Right ventricle myocardium superior (tissue), 1 donor: ENCODE data around the gene PTPRN2. TPM values are rescaled to one million over a fixed set of nuclear protein-coding genes. Genes with fewer than 3 reads are reported as not detected.

Experiments used
- ATAC-seq: fragments of 200-7000 bp; cut with Tn5 transposase; one replicate; pipeline ENCODE4 v1.9.1; 2020; ENCODE audit warnings: mild to moderate bottlenecking; ENCODE audit not compliant: poor library complexity
- DNase-seq: peaks from one replicate; pipeline ENCODE4 v3.0.0-alpha.2; 2020
- intact Hi-C: fragments of 100-400 bp; cut with DNase I; formaldehyde crosslinking; loops from one replicate; pipeline ENCODE4 v1.11.2; 2022
- total RNA-seq: library from RNA; stranded (reverse); fragmentation: NEBNext Ultra II Directional; extraction: Animal tissue kit (Norgen Biotek cat#: 25700); gene quantifications from one replicate; pipeline ENCODE4 v1.2.1, GENCODE V29; 2021
- donor health status: DM: no; HTN: yes; CAD: no; lungs with severe emphysema.

The PTPRN2 gene
- total RNA-seq, 1 donor from 2014 or later = 1.2 TPM

DNA sequence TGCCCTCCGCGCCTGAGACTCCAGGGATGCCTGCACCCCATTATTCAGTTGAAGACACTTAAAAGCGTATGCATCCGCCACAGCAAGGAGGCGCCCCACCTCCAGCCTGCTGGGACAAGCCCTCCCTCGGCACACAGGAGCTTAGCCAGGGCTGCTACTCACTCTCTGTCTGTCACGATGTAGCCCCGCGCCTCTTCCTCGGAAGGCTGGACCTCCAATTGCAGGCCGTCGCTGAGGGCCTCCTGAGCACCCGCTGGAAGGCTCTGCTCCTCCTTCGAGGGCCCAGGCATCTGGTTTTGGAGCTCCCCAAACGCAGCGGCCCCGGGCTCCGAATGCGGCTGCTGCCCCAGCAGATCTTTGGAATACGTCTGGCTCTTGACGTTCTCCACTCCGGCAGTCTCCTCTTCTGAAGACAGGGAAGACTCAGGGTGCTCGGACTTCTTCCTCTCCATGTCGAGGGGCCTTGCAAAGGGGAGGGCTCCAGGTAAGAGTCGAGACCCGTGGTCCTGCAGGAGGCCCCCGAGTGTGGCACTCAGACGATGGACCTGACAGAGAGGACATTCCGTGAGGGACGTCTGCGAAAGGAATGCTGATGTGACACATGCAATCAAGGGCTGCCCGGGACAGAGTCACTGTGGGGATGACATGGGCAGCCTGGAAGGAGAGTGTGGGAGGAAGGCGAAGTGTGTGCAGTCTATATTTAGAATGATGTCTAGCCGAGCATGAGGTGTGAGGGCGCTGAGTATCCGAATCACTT is 453.9 kb downstream of the PTPRN2 start:
- ATAC-seq (no peak), DNase-seq (no peak)
- intact Hi-C loops = no loop called here

DNA sequence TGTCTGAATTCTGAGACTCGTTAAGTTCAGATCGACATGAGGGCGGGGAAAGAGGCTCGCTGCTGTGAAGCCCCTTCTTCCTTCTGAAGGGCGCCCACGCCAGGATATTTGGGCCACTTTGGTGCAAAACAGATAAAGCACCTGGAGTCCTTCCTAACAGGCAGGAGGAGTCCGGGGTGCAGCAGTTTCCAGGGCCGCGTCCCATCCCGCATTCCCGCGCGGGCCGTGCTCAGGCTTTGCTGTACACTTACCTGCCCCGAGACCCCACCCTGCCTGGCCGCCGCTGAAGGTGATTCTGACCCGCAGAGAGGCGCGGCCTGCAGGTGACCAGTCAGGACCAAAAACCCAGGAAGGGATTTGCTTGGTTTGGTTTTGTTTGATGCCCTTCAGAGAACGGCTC is 454.6 kb downstream of the PTPRN2 start:
- ATAC-seq (no peak), DNase-seq (no peak)
- intact Hi-C loops = no loop called here

DNA sequence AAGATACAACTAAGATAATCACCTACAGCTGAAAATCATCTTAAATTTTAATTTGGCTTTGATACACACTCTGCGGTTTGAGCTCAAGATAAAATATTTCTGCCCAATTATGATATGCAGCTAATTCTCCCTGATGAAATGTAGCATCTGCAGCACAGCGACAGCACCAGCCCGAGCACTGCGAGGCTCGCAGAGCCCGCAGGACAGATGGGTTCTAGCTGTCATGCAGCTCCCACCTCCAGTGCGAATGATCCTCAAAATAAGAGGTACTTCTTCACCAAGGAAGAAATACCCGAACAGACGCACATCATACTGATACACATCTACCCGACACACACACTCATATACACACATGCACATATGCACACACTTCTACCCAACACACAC is 457.6 kb downstream of the PTPRN2 start:
- DNase-seq = no peak
- intact Hi-C loops = no loop called here
- ATAC-seq = no peak

DNA sequence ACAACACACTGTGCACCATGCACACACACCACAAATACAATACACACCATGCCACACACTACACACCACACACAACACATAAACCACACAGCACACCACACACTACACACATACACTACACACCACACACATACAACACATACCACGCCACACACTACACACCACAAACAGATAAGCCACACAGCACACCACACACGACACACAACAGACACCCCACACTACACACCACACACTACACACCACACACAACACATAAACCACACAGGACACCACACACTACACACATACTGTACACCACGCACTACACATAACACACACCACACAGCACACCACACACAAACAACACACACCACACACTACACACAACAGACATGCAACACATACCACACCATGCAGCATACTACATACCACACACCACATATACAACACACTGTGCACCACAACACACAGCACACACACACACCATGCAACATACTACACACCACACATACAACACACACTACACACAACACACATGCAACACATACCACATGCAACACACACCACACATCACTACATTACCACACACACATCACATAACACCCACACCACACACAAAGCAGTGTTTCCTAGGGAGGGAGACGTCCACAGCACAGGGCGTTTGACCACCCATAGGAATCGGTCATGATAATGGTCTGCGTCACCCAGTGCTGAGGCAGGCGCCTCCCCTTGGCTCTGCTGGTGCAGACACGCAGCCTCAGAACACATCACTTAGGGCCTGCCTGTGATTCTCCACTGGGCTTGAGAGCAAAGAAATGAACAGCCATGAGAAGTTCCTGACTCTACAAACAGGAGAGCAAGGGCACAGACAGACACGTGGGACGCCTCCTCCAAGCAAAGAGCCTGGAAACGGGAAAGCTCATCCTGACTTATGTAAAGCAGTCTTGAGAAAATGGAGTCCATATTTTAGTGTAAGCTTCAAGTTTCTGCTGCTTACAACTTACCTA is 458.3 kb downstream of the PTPRN2 start:
- DNase-seq (no peak), ATAC-seq (no peak)
- intact Hi-C loops = no loop called here

DNA sequence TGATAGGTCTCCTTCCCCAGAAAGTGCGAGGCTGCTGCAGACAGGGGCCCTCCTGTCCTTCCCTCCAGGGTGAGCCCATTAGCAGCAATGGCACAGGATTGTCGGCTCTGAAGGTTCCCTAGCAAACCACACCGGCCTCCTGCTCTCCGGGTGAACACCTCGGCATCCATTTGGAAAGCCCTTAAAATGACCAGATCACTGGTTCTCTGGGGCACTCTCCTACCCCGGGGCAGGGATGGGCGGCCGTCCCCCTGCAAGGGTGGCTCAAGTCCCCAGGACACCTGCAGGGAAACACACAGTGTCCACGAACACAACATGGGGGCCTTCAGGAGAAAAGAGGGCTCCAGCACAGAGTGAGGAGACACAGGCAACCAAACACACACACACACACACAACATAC is 459.1 kb downstream of the PTPRN2 start:
- ATAC-seq (no peak), DNase-seq (no peak)
- intact Hi-C loops = no loop called here

DNA sequence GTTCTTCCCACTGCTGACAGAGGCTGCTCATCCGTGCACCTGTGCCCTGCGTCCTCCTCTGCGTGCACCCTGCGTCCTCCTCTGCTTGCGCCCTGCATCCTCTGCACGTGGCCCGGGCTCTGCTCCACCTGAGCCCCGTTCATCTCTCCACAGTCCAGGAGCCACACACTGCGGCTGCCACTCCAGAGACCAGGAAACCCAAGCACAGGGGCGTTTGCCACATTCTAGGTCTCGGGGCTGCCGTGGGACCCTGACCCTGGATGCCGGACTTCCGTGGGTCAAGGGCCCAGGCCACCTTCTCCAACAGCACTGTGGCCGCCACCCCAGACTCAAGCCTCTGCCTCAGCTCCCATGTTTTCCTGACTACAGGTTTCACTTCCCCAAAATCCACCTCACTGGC is 460.4 kb downstream of the PTPRN2 start:
- intact Hi-C loops = no loop called here
- ATAC-seq (no peak), DNase-seq (no peak)

DNA sequence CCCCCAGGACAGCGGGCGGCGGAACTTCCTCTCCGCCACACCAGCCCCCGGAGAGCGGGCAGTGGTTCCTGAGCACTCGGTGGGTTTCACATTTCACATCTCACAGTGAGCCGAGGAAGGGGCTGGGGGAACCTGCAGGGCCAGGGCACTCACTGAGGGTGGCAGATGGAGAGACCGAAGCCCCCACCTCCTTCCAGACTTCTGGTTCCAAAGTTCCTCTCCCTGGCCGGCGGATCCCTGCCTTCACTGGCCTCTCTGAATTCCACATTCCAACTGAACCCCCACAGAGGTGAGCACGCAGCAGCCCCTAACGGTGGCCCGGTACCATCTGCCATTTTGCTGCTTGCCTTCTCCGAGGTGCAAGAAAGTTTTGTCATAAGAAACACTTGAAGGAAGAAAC is 461.0 kb downstream of the PTPRN2 start:
- no peak for DNase-seq
- intact Hi-C loops = no loop called here
- no peak for ATAC-seq

DNA sequence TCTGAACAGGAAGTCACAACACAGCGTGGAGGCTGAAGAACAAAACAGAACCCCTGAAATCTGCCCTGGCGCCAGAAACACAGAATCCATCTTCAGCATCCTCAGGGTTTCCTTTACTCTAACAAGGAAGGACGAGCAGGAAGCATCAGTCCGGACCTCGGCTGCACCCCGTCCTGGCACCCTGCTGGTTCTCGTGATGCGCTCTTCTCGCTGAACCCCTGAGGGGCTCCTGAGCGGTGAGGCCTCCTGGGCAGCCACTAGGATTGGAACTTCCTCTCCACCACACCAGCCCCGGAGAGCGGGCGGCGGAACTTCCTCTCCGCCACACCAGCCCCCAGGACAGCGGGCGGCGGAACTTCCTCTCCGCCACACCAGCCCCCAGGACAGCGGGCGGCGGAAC is 461.9 kb downstream of the PTPRN2 start:
- ATAC-seq (no peak), DNase-seq (no peak)
- intact Hi-C loops = no loop called here

DNA sequence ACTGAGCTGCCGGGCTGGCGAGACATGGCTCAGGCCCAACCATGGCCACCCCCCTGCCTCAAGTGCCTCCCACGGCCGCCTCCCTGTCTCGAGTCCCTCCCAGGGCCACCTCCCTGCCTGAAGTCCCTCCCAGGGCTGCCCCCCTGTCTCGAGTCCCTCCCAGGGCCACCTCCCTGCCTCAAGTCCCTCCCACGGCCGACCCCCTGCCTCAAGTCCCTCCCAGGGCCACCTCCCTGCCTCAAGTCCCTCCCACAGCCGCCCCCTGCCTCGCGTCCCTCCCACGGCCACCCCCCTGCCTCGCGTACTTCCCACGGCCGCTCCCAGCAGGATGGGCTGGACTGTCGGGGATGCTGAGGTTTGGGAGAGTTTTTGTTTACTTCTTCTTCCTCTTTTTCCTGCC is 462.5 kb downstream of the PTPRN2 start:
- intact Hi-C loops = no loop called here
- no peak for DNase-seq
- no peak for ATAC-seq

DNA sequence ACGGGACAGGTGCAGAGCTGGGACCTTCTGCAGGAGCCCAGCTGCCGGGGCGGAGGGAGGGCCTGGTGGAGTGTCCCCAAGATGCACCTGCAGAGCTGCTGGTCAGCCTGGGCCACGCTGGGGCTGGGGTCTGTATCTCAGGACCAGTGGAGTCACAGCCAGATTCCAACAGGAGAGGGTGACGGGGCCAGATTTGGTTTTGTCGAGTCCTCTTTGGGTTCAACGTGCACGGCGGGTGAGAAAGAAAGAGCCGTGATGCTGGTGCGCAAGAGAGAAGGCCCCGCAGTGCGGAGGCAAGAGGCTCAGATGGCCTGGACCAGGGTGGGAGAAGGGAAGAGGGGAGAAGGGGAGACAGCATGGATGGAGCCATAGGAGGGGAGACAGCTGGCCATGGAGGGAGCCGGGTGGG is 462.9 kb downstream of the PTPRN2 start:
- no peak for ATAC-seq
- intact Hi-C loops = no loop called here

DNA sequence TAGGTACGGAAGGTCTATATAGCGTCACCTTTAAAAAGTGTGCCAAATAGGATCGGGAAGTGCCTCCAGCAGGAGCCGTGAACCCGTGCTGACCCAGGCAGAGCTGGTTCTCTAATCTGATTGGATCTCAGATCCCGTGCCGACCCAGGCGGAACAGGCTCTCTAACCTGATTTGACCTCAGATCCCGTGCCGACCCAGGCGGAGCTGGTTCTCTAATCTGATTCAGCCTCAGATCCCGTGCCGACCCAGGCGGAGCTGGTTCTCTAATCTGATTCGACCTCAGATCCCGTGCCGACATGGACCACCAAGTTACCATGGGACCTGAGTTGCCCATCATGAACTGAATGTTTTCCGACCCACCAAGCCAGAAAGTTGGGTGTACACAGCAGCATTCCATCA is 463.9 kb downstream of the PTPRN2 start:
- ATAC-seq (no peak), DNase-seq (no peak)
- intact Hi-C loops = no loop called here

More for the DNA sequence above, 462.9 kb downstream of the PTPRN2 start:
- DNase-seq = no peak

DNA sequence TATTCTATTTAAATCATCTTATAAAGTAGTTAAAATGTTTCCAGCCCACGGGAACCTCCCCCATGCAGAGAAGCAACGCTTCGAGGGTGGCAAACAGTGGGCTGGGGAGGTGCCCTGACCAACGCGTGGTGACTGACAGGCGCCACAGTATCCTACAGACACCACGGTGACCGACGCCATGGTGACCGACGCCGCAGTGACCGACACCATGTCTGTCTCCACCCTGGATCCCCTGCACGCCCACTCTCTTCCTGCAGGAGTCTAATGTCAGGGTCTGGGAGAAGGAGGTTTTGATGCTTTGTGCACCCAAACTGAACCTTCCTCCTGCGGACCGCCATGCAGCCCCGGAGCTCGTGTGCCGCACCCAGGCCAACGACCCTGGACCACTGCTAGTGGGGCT is 464.4 kb downstream of the PTPRN2 start:
- intact Hi-C loops = no loop called here
- no peak for DNase-seq
- no peak for ATAC-seq

DNA sequence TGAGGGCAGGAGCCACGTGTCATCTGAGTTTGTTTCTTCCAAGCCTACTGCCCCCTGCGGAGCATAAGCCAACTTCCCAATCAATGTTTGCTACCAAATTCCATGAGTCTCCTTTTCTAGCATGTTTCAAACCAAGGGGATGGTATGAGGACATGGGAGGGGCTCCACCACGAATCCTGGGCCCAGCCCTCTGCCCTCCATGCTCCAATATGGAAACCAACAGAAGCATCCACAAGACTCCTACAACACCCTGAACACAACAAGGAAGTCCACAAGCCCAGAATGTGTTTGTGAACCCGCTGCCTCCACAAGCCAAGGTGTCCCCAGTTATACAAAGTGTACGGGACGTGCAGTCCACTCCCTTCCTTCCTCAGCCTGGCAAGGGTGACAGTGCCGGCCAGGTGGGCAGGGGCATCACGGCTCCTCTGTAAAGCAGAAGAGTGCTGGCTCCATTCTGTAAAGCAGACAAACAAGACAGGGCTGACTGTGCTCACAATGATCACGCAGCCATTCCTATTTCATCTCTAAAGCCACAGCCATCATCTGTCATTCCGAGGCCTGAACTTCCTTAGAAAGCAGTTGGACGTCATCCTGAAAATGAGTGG is 466.1 kb downstream of the PTPRN2 start:
- intact Hi-C loops = no loop called here
- no peak for DNase-seq
- ATAC-seq = no peak

DNA sequence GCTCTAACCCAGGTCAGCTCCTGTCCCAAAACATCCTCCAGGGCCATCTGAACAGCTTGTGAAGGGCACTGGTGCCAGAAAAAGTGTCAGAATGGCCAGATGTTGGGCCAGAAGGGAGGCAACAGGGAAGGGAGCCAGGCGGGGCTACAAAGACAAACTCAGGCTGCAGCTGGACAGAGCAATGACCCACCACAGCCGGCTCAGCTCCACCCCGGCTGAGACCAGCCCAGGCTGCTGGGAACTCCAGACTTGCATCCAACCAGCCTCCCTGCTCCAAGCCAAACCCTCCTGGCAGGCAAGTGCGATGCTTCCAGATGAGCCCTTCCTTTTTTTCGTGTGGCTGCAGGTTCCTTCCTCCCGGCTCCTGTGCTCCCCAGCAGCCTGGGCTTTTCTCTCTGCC is 466.9 kb downstream of the PTPRN2 start:
- DNase-seq (peak; percentile 62), ATAC-seq (peak; percentile 71)
- intact Hi-C loops = no loop called here

DNA sequence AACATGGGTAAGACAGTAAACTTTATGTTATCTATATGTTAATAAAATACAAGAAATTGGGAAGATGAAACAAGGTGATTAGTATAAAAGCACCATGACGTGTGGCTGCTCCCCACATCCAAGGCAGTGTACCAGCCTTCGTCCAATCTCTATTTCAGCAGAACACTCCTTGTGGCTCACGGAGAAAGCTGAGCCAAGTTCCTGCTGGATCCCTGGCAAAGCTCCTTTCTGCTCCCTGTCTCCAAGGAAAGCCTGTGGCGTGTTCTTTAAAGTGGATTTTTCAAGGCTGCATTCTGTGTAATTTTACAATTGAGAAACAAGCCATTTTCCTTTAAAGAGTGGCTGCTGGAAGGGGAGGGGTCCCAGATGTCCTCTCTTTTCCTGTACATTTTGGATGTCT is 467.3 kb downstream of the PTPRN2 start:
- ATAC-seq (peak; percentile 22), DNase-seq (peak; percentile 19)
- intact Hi-C loops = no loop called here

DNA sequence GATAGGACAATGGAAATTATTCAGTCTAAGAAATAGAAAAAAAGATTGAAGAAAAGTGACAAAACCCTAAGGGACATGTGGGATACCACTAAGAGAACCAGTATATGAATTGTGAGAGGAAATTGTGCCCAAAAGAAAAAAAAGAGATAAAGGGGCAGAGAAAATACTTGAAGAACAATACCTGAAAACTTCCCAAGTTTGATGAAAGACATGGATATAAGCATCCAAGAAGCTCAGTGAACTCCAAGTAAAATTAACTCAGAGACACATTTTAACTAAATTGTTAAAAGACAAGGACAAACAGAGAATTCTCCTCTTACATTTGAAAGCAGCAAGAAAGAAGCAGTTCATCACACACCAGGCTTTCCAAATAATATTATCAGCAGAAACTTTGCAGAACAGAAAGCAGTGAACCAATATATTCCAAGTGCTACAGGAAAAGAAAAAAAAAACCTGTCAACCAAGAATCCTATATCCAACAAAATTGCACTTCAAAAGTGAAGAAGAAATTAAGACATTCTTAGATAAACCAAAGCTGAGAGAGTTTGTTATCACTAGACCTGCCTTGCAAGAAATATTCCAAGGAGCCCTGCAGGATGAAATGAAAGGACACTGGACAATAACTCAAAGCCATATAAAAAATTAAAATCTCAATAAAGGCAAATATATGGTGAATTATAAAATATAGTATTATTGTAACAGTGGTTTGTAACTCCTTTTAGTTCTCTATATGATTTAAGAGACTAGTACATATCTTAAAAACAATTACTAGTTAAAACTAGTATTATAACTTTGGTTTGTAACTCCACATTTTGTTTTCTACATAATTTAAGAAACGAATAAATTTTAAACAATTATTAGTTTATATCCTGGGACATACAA is 470.0 kb downstream of the PTPRN2 start:
- intact Hi-C loops = no loop called here
- ATAC-seq = no peak
- no peak for DNase-seq

DNA sequence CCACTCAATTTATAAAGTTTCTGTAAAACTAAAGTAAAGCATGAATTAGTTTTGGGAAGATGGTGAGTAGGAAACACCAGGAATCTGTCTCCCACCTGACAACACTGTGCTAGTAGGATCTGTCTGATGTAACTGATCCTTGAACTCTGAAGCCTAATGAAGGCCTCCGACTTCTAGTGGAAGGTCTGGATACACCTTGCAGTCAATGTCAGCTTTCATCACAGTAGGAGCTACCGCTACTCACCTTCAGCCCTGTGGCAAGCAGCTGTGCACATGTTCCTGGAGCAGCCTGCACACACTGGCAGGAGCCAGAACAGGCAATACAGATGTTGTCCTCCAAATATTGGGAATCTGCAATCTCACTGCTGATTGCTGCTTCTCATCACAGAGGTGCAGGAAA is 471.4 kb downstream of the PTPRN2 start:
- no peak for DNase-seq
- intact Hi-C loops = no loop called here
- ATAC-seq = no peak

DNA sequence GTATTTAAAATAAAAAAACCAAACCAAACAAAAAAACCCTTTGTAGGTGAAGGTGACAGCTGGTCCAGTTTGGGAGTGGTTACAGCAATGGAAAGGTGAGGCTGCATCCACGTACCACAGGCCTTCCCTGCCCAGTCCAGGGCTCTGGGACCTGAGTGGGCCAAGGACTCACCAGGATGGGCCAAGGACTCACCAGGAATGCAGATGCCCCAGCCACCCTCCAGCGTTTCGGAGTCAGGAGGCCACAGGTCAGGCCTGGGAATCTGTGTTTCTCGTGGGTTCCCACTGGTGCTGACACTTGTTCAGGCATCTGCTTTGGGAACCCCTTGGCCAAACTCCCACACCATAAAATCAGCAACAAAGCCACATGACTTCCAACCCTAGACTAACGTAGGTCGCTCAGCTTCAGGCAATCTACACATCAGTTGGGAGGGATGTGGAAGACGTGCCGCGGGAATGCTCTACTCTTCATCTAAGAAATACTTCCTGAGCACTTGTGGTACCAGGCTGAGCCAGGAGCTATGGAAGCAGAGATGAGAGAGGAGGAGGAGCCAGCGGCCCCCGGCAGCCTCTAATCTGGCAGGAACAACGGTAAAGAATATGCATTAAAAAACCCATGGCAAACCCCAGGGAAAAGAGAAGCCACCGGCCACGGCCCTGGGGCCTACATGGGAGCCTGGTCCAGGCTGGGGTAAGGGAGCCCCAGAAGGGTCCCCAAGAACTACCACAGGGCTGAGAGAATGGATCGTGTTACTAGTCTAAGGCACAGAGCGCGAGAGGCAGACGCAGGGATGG is 473.4 kb downstream of the PTPRN2 start:
- ATAC-seq (no peak), DNase-seq (no peak)
- intact Hi-C loops = no loop called here
